Stimulated activated CD4-positive, alpha-beta T cell treated with anti-CD3 and anti-CD28 coated beads, Interleukin-1b, Interleukin-23, amount 100 ng/mL, for 24 hours (primary cell): Measurements from ENCODE around the gene DNM3.
A peak's percentile ranks its signal among the peaks of the same experiment; 100 is the strongest.
"Not testable (repeated sequence)": the region's sequence is repeated elsewhere in the genome, so short reads cannot be mapped to it uniquely, and the experiment has no call there.

ENCODE experiments used
- DNase-seq, 4 experiments: peaks; one replicate each; pipeline ENCODE4 v3.0.0-alpha.2; 2020; ENCODE audit warnings: low read depth in 4 of 4, low spot score in 1 of 4

Gene DNM3

DNA sequence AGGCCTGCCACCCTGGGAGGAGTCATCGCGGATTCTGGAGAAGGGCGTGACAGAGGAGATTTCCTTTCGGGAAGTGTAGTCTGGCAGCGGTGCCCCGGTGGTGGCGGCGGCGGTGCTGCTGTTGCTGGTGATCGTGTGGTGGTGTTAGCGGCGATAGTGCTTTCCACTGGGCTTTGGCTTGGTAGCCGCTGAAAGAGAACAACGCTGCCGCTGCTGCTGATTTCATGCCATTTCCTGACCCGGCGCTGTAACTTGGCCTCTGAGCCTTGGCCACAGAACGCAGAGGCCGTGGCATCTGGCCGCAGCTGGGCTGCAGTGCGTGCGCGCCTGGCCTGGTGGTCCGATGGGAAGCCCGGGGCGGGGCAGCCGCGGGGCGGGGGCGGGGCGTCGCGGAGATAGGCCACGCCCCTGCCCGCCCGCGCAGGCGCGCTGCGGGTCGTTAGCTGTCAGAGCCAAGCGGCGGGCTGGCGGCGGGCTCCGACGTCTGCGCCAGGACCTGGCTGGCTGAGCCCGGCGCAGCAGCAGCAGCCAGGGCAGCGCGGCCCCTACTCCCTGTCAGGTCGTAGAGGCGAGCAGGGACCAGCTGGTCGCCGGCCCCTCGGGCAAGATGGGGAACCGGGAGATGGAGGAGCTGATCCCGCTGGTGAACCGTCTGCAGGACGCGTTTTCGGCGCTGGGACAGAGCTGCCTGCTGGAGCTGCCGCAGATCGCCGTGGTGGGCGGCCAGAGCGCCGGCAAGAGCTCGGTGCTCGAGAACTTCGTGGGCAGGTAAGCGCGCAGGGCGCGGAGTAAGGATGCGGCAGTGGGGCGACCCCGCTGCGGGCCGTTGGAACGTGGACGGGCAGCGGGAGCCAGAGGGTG is at the start of gene DNM3:
Gene DNM3 (plus strand): TSS at position 449 of the 861 bp plus-strand sequence. CDS start 159 bp downstream, at position 608.
- peak; percentile 52 to 64 (median 60) for DNase-seq

DNA sequence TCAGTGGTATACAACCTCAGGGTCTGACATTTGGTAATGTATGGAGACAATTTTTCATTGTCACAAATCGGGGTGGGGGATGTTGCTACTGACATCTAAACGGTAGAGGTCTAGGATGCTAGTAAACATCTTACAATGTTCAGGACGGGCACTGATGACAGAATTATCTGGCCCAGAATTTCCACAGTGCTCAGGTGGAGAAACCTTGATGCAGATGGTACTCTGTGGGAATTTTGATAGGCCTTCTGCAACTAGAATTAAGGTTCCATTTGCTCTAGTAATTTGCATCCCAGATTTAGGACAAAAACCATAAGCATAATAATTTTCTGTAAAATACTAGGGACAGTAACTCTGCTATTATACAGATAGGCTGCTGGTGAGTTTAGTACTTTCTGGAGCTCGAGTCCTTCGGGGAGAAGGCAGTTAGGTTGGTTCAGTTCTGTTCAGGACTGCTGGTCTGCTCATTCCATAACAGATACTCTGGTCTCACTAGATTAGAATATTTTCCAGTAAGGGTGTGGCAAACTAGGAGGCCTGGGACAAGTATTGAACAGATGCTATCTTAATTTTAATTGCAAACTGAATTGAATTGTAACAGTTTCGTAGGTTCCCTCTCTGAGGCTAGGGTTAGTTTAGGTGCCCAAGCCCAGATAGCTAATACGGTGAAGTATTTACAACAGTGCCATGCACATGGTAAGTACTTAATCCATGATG is 48.5 kb upstream of the DNM3 start:
- DNase-seq = no peak

DNA sequence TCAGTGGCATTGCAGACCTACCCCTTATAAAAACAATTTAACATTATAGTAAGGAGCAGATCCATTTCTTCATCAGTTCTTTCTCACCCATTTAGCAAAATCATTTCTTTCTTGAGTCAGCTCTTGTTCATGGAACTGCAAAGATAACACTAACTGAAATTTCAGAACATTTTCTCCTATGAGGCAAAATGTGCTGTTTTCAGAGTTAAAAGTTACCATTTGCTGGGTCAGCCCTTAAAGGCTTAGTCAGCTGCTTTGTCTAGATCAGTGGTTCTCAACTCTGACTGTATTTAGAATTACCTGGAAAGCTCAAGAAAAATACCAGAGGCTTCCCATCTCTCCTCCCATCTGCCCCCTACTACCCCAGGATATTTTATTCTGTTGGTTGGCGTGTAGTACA is 47.7 kb upstream of the DNM3 start:
- DNase-seq = no peak

GRCh38 chr1:171794085-171794484 is 47.2 kb upstream of the DNM3 start:
- DNase-seq = peak in 3 of 4 experiments; percentile 18 to 45 (median 25)

- DNase-seq = no peak
Observed at GRCh38 chr1:171796592-171796991, 44.7 kb upstream of the DNM3 start.

- DNase-seq = no peak
Observed at GRCh38 chr1:171798311-171798710, 43.0 kb upstream of the DNM3 start.

- no peak for DNase-seq
Observed at GRCh38 chr1:171798765-171799164, 42.5 kb upstream of the DNM3 start.

DNA sequence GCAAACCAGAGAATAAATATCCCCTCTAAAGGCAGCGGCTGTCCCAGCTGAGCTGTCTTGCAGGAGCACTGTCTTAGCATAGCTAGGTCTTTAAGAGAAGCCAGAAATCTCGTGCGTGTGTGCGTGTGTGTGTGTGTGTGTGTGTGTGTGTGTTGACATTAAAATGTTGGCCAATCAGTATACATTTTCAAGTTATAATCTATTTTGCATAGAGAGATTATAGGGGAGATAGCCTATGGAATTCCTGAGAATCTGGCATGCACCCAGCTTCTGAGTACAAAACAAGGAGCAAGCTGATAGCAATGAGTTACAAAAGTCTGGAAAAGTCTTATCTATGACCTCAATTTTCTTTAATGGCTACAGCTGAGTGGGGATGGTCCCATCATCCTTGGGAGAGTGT is 42.1 kb upstream of the DNM3 start:
- no peak for DNase-seq

DNA sequence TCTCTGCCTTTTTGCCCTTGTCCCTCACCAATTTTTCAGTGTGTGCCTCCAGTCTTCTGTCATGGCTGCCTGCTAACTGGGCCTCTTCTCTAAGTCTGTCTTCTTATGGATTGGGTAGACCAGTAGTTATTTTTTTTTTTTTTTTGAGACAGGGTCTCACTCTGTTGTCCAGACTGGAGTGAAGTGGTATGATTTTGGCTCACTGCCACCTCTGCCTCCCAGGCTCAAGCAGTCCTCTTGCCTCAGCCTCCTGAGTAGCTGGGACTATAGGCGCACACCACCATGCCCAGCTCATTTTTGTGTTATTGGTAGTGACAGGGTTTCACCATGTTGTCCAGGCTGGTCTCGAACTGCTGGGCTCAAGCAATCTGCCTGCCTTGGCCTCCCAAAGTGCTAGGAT is 41.6 kb upstream of the DNM3 start:
- DNase-seq = not testable (repeated sequence)

DNA sequence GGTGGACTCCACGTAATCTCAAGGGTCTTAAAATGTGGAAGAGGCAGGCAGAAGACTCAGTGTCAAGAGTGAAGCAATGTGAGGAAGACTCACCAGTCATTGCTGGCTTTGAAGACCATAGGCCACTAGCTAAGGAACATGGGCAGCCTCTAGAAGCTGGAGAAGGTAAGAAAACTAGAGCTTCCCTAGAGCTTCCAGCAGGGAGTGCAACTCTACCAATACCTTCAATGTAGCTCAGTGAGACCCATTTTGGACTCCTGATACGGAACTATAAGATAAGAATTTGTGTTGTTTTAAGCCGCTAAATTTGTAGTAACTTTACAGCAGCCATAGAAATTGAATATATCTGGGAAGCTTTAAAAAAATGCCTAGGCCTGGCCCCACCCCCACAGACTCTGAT is 41.0 kb upstream of the DNM3 start:
- DNase-seq = no peak

GRCh38 chr1:171800851-171801250 is 40.4 kb upstream of the DNM3 start:
- DNase-seq = no peak

DNA sequence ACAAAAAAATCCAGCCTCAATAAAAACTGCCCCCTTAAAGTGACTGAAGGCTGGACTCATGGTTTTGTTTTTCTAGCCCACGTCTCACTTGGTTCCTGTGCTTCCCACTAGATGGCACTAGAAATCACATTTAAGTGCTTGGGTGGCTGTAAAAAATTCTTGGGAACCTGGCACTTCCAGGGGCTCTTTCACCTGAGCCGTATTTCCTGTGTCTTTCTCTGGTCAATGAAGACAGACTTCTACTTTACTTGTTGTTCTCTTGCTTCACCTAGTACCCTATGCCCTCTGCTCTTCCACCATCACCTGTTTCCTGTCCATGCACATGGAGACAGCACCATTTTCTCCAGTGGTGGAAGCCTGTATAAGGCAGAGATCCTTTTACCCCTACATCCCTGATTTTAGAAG is 39.8 kb upstream of the DNM3 start:
- no peak for DNase-seq

- DNase-seq = no peak
Observed at GRCh38 chr1:171802207-171802606, 39.1 kb upstream of the DNM3 start.

- DNase-seq = no peak
Observed at GRCh38 chr1:171803045-171803444, 38.3 kb upstream of the DNM3 start.

DNA sequence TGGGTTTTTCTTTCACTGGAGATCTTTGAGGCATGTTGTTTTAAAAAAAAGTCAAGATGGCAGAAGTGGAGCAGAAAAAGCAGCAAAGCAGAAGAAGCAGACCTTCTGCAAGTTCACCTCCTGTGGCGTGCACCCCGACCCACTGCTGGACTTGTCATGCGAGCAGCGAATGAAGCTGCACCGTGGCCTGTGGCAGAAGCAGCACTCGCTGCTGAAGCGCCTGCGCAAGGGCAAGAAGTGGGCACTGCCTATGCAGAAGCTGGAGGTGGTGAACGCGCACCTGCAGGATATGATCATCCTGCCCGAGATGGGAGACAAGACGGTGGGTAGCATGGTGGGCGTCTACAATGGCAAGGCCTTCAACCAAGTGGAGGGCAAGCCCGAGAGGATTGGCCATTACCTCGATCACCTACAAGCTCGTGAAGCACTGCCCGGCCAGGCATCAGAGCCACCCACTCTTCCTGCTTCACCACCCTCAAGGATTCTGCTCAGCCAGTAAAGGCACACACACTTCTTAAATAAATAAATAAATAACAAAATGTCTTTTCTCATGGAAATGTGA is 37.8 kb upstream of the DNM3 start:
- DNase-seq = no peak

DNA sequence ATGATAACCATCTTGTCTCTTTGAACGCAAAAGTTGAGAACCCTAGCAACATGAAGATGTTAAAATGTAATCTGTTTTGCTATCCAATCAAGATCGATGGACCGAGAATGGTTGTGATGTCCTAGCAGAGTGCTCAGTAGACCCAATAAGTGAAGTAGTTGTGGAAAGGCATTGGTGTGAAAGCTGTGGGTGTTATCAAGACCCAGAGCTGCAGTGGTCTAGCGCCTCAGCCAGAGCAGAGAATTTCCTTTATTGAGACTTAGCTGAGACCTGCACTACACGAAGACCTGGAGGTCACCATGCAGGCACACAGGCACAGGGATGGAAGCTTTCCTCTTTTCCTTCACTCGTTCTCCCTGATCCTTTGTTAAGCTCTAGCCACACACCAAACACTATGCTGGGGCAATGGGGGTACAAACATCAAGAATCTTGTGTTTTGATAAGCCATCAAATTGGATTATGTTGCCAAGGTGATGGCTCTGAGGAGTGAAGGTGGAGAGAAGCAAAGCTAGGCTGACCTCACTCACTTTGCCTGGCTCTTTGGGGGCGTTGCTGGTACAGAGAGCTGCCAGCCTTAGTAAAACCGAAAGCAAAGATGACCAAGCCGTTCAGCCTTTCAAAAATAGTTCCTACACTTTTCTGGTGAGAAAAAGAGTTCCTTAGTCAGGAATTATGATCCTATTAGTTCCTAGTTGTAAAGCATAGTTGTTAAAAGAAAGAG is 35.7 kb upstream of the DNM3 start:
- DNase-seq = no peak

- DNase-seq = no peak
Observed at GRCh38 chr1:171807556-171807955, 33.7 kb upstream of the DNM3 start.

GRCh38 chr1:171809834-171810233 is 31.5 kb upstream of the DNM3 start:
- DNase-seq = no peak

DNA sequence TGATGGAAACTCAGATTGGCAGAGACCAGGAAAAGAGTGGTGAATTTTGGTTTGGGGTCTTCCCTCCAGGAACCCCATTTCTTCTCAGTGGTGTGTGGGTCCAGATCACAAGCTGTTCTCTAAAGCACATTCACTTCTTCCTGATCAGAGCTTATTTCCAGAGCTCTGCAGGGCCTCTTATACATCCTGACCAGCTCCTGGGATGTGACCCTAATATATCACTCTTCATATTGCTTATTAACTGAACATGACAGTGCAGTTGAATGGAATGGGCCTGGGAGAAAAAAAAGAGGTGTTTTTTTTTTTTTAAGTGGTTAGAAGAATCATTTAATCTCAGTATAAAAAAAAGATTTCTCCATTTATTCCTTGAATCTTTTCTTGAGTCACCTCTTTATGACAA is 29.6 kb upstream of the DNM3 start:
- DNase-seq = no peak

DNA sequence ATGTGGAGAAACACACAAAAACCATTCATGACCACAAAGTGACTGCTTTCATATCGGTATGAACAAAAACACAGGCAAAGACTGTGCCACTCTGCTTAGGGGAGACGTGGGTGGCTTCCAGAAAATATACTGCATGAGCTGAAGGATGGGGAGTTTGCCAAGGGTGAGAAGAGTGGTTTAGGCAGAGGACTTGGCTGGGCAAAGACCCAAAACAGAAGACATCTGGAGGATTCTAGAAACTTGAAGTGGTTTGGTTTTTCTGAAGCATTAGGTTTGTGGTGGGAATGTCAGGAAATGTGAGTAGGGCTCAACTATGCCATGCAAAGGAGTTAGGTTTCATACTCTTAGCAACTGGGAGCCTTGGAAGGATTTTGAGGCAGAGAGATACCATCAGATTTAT is 26.6 kb upstream of the DNM3 start:
- DNase-seq = no peak

DNA sequence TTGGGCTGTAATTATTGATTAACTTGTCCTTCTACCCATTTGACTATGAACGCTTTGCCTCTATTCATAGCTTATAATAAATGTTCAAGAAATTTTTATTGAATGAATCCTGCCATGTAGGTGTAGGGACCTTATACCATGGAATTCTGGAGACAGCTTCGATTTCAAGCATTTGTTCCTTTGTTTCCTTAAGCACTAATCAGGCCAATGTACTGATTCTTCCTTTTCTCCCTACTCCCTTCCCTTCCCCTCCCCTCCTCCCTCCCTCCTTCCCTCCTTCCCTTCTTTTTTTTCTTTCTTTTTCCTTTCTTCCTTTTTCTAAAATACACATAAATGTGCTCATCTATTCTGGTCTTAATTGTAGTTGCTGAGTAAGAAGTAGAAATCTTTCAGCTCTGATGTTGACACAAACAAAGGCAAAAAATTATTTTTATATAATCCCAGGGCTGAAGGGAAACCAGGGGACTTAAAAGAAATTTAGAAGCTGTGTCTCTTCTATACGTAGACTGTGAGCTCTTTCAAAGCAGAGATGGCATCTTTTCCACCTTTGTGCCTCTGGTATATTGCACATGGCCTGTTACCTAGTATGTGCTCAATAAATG is 24.9 kb upstream of the DNM3 start:
- no peak for DNase-seq
